Activated naive CD8-positive, alpha-beta T cell treated with anti-CD3 and anti-CD28 coated beads, Interleukin-2, amount 50 U/mL, for 16 hours (primary cell): ENCODE measurements around the gene FBF1.

ENCODE experiments used
- DNase-seq: peaks from one replicate; pipeline ENCODE4 v3.0.0-alpha.2; 2020; ENCODE audit warnings: low read depth, low spot score

The FBF1 gene

GRCh38 chr17:75917141-75917916 is 23.5 kb downstream of the FBF1 start:
- DNase-seq, result no peak

- DNase-seq, result no peak
These were observed 25.6 kb downstream of the FBF1 start for GRCh38 chr17:75915268-75915667.

GRCh38 chr17:75914643-75915267 is 26.1 kb downstream of the FBF1 start:
- DNase-seq, result no peak

- no peak for DNase-seq
These were observed 27.2 kb downstream of the FBF1 start for GRCh38 chr17:75913537-75914210.

- DNase-seq, result no peak
These were observed 30.1 kb downstream of the FBF1 start for GRCh38 chr17:75910699-75911098.

- DNase-seq, result no peak
These were observed 31.0 kb downstream of the FBF1 start for GRCh38 chr17:75909812-75910274.

- DNase-seq, result no peak
These were observed 31.6 kb downstream of the FBF1 start for GRCh38 chr17:75909051-75909811.

GRCh38 chr17:75908201-75908600 is 32.6 kb downstream of the FBF1 start:
- DNase-seq, result no peak

GRCh38 chr17:75906143-75906884 is 34.5 kb downstream of the FBF1 start:
- no peak for DNase-seq

GRCh38 chr17:75904749-75905521 is 35.9 kb downstream of the FBF1 start, which contains the start of gene MRPL38:
MRPL38 (minus strand) TSS chr17:75904884; CDS start chr17:75904875, 9 bp downstream.
- peak; percentile 90 for DNase-seq

- DNase-seq, result no peak
These were observed 38.4 kb downstream of the FBF1 start for GRCh38 chr17:75902406-75902805.

- no peak for DNase-seq
These were observed 39.1 kb downstream of the FBF1 start for GRCh38 chr17:75901727-75902126.

- DNase-seq, result no peak
These were observed 39.9 kb downstream of the FBF1 start for GRCh38 chr17:75900691-75901533.

- DNase-seq, result no peak
These were observed 40.9 kb downstream of the FBF1 start for GRCh38 chr17:75899767-75900468.

GRCh38 chr17:75899353-75899752 is 41.5 kb downstream of the FBF1 start:
- no peak for DNase-seq

- no peak for DNase-seq
These were observed 42.1 kb downstream of the FBF1 start for GRCh38 chr17:75898791-75899190.

- no peak for DNase-seq
These were observed 42.8 kb downstream of the FBF1 start for GRCh38 chr17:75898065-75898464.

GRCh38 chr17:75897160-75898019 is 43.5 kb downstream of the FBF1 start:
- DNase-seq, result no peak
